ENCODE results near the gene PRRC2B. TPM values are rescaled to one million over a fixed set of nuclear protein-coding genes. Genes with fewer than 3 reads are reported as not detected.

The PRRC2B gene
- total RNA-seq, 1 donor: 70.9 TPM

- H2AFZ ChIP-seq (ENCODE audit: low read length): no peak overlapping the region
- no peak overlapping the region for H3K27ac ChIP-seq (ENCODE audit: low read depth, low read length)
- peaks cover 57% of the 10 kb centered on the region for H4K20me1 ChIP-seq (ENCODE audit: insufficient read depth, low read length)
- no peaks in the 10 kb centered on the region for H3K27me3 ChIP-seq (ENCODE audit: insufficient read depth, low read length)
- peak; percentile 26 for DNase-seq (ENCODE audit: insufficient read length, low spot score, missing footprints)
- peaks cover 88% of the 10 kb centered on the region for H3K36me3 ChIP-seq (ENCODE audit: insufficient read depth, low read length)
- no peak for TF ChIP-seq CTCF (IDR thresholded peaks at IDR 0.05; ENCODE audit: extremely low read depth, low read depth, low read length)
- H3K4me1 ChIP-seq (ENCODE audit: insufficient read depth, low read length): no peaks in the 10 kb centered on the region
- no peaks in the 10 kb centered on the region for H3K9me3 ChIP-seq (ENCODE audit: low read depth, low read length)
- no peak overlapping the region for H3K4me3 ChIP-seq (ENCODE audit: insufficient read depth, low read length)
- peaks cover 77% of the 10 kb centered on the region for H3K79me2 ChIP-seq (ENCODE audit: insufficient read depth, low read length)
- no peak overlapping the region for H3K4me2 ChIP-seq (ENCODE audit: insufficient read depth, low read length)
These were observed 79.5 kb downstream of the PRRC2B start for GRCh38 chr9:131473198-131473885.

GRCh38 chr9:131473891-131474290, 80.0 kb downstream of the PRRC2B start:
- Histone ChIP-seq H3K27ac (ENCODE audit: low read depth, low read length) (no peak overlapping the region), H4K20me1 (ENCODE audit: insufficient read depth, low read length) (peaks cover 52% of the 10 kb centered on the region), H3K79me2 (ENCODE audit: insufficient read depth, low read length) (peaks cover 76% of the 10 kb centered on the region), H3K4me2 (ENCODE audit: insufficient read depth, low read length) (no peak overlapping the region), H3K4me1 (ENCODE audit: insufficient read depth, low read length) (no peaks in the 10 kb centered on the region), H3K9me3 (ENCODE audit: low read depth, low read length) (no peaks in the 10 kb centered on the region), H3K36me3 (ENCODE audit: insufficient read depth, low read length) (peaks cover 87% of the 10 kb centered on the region), H3K27me3 (ENCODE audit: insufficient read depth, low read length) (no peaks in the 10 kb centered on the region), H2AFZ (ENCODE audit: low read length) (no peak overlapping the region), H3K4me3 (ENCODE audit: insufficient read depth, low read length) (no peak overlapping the region)
- DNase-seq (ENCODE audit: insufficient read length, low spot score, missing footprints): no peak
- no peak for TF ChIP-seq CTCF (IDR thresholded peaks at IDR 0.05; ENCODE audit: extremely low read depth, low read depth, low read length)

- Histone ChIP-seq H4K20me1 (ENCODE audit: insufficient read depth, low read length) (peaks cover 48% of the 10 kb centered on the region), H2AFZ (ENCODE audit: low read length) (no peak overlapping the region), H3K4me3 (ENCODE audit: insufficient read depth, low read length) (no peak overlapping the region), H3K4me1 (ENCODE audit: insufficient read depth, low read length) (no peaks in the 10 kb centered on the region), H3K9me3 (ENCODE audit: low read depth, low read length) (no peaks in the 10 kb centered on the region), H3K4me2 (ENCODE audit: insufficient read depth, low read length) (no peak overlapping the region), H3K36me3 (ENCODE audit: insufficient read depth, low read length) (peaks cover 90% of the 10 kb centered on the region), H3K79me2 (ENCODE audit: insufficient read depth, low read length) (peaks cover 78% of the 10 kb centered on the region), H3K27ac (ENCODE audit: low read depth, low read length) (no peak overlapping the region), H3K27me3 (ENCODE audit: insufficient read depth, low read length) (no peaks in the 10 kb centered on the region)
- TF ChIP-seq CTCF (IDR thresholded peaks at IDR 0.05; ENCODE audit: extremely low read depth, low read depth, low read length): no peak
- peak; percentile 15 for DNase-seq (ENCODE audit: insufficient read length, low spot score, missing footprints)
These were observed 80.8 kb downstream of the PRRC2B start for GRCh38 chr9:131474711-131475110.

- Histone ChIP-seq H3K4me3 (ENCODE audit: insufficient read depth, low read length) (no peak overlapping the region), H3K36me3 (ENCODE audit: insufficient read depth, low read length) (peaks cover 91% of the 10 kb centered on the region), H4K20me1 (ENCODE audit: insufficient read depth, low read length) (peaks cover 42% of the 10 kb centered on the region), H3K4me2 (ENCODE audit: insufficient read depth, low read length) (no peak overlapping the region), H3K79me2 (ENCODE audit: insufficient read depth, low read length) (peaks cover 77% of the 10 kb centered on the region), H3K9me3 (ENCODE audit: low read depth, low read length) (no peaks in the 10 kb centered on the region), H2AFZ (ENCODE audit: low read length) (no peak overlapping the region), H3K27ac (ENCODE audit: low read depth, low read length) (no peak overlapping the region), H3K4me1 (ENCODE audit: insufficient read depth, low read length) (no peaks in the 10 kb centered on the region), H3K27me3 (ENCODE audit: insufficient read depth, low read length) (no peaks in the 10 kb centered on the region)
- no peak for TF ChIP-seq CTCF (IDR thresholded peaks at IDR 0.05; ENCODE audit: extremely low read depth, low read depth, low read length)
- peak; percentile 62 for DNase-seq (ENCODE audit: insufficient read length, low spot score, missing footprints)
These were observed 81.4 kb downstream of the PRRC2B start for GRCh38 chr9:131475111-131475955.

All from osteoblast (primary cell).